WTC11 (cell line): Measurements from ENCODE around the gene OLFM2. TPM values are rescaled to one million over a fixed set of nuclear protein-coding genes. Genes with fewer than 3 reads are reported as not detected.
A peak's percentile ranks its signal among the peaks of the same experiment; 100 is the strongest.

Source experiments
- ATF2 ChIP-seq: sonication (generic); formaldehyde crosslinking; IDR thresholded peaks from 2 replicates; pipeline ENCODE4 v1.8.1; 2022; ENCODE audit warnings: low read depth, missing genetic modification reagents, borderline replicate concordance
- ATF3 ChIP-seq: sonication (generic); formaldehyde crosslinking; conservative IDR thresholded peaks from 2 replicates; pipeline ENCODE4 v1.8.1; 2022; ENCODE audit warnings: mild to moderate bottlenecking, missing genetic modification reagents
- CBFB ChIP-seq: sonication (generic); formaldehyde crosslinking; IDR thresholded peaks from 2 replicates; pipeline ENCODE4 v1.8.1; 2022; ENCODE audit warnings: mild to moderate bottlenecking, low read depth, missing genetic modification reagents
- CTCF ChIP-seq: fragments of 200-600 bp; IDR thresholded peaks from 2 replicates; pipeline ENCODE4 v1.8.0; 2022; ENCODE audit warnings: antibody characterized with exemption
- E2F1 ChIP-seq: sonication (generic); formaldehyde crosslinking; IDR thresholded peaks from 2 replicates; pipeline ENCODE4 v1.8.0; 2022; ENCODE audit warnings: mild to moderate bottlenecking, missing genetic modification reagents
- E2F4 ChIP-seq: sonication (generic); formaldehyde crosslinking; IDR thresholded peaks from 2 replicates; pipeline ENCODE4 v1.8.1; 2022; ENCODE audit warnings: low read depth, mild to moderate bottlenecking, moderate library complexity, missing genetic modification reagents, borderline replicate concordance
- E2F5 ChIP-seq: sonication (generic); formaldehyde crosslinking; IDR thresholded peaks from 2 replicates; pipeline ENCODE4 v1.8.1; 2022; ENCODE audit warnings: mild to moderate bottlenecking, moderate library complexity, missing genetic modification reagents
- ELF4 ChIP-seq: sonication (generic); formaldehyde crosslinking; IDR thresholded peaks from 2 replicates; pipeline ENCODE4 v1.8.1; 2022; ENCODE audit warnings: low read depth, mild to moderate bottlenecking, moderate library complexity, missing genetic modification reagents
- EMX1 ChIP-seq: fragments of 250-450 bp; sonication (Bioruptor Pico); IDR thresholded peaks from 2 replicates; pipeline ENCODE4 v1.8.0; 2021; ENCODE audit warnings: mild to moderate bottlenecking
- ERG ChIP-seq: fragments of 250-450 bp; sonication (Bioruptor Pico); IDR thresholded peaks from 2 replicates; pipeline ENCODE4 v1.8.0; 2021; ENCODE audit warnings: mild to moderate bottlenecking
- ESRRA ChIP-seq: sonication (generic); formaldehyde crosslinking; IDR thresholded peaks from 2 replicates; pipeline ENCODE4 v1.8.1; 2022; ENCODE audit warnings: mild to moderate bottlenecking, missing genetic modification reagents, borderline replicate concordance
- ETV6 ChIP-seq: sonication (generic); formaldehyde crosslinking; IDR thresholded peaks from 2 replicates; pipeline ENCODE4 v1.8.1; 2022; ENCODE audit warnings: mild to moderate bottlenecking, missing genetic modification reagents
- GABPB1 ChIP-seq: sonication (generic); formaldehyde crosslinking; IDR thresholded peaks from 2 replicates; pipeline ENCODE4 v1.8.1; 2023; ENCODE audit warnings: mild to moderate bottlenecking, missing genetic modification reagents
- GRHL2 ChIP-seq: fragments of 250-450 bp; sonication (Bioruptor Pico); IDR thresholded peaks from 2 replicates; pipeline ENCODE4 v1.8.0; 2022; ENCODE audit warnings: mild to moderate bottlenecking, moderate library complexity; ENCODE audit not compliant: insufficient replicate concordance, severe bottlenecking
- HMGXB4 ChIP-seq: sonication (generic); formaldehyde crosslinking; IDR thresholded peaks from 2 replicates; pipeline ENCODE4 v1.8.1; 2023; ENCODE audit warnings: mild to moderate bottlenecking, moderate library complexity, missing genetic modification reagents
- IRF1 ChIP-seq: sonication (generic); formaldehyde crosslinking; IDR thresholded peaks from 2 replicates; pipeline ENCODE4 v1.8.0; 2023; ENCODE audit warnings: missing genetic modification reagents
- IRF2 ChIP-seq: sonication (generic); formaldehyde crosslinking; IDR thresholded peaks from 2 replicates; pipeline ENCODE4 v1.8.0; 2022; ENCODE audit warnings: low read depth, missing genetic modification reagents, borderline replicate concordance
- JAZF1 ChIP-seq: fragments of 250-450 bp; sonication (Bioruptor Pico); IDR thresholded peaks from 2 replicates; pipeline ENCODE4 v1.9.0; 2021; ENCODE audit warnings: moderate library complexity, mild to moderate bottlenecking, inconsistent platforms
- NR2C2 ChIP-seq: sonication (generic); formaldehyde crosslinking; IDR thresholded peaks from 2 replicates; pipeline ENCODE4 v1.8.0; 2022; ENCODE audit warnings: mild to moderate bottlenecking, missing genetic modification reagents
- PREB ChIP-seq: sonication (generic); formaldehyde crosslinking; IDR thresholded peaks from 2 replicates; pipeline ENCODE4 v1.8.1; 2022; ENCODE audit warnings: mild to moderate bottlenecking, missing genetic modification reagents, moderate library complexity, borderline replicate concordance
- PRRX2 ChIP-seq: fragments of 250-450 bp; sonication (Bioruptor Pico); IDR thresholded peaks from 2 replicates; pipeline ENCODE4 v1.8.0; 2021; ENCODE audit warnings: mild to moderate bottlenecking
- ZNF121 ChIP-seq: sonication (generic); formaldehyde crosslinking; IDR thresholded peaks from 2 replicates; pipeline ENCODE4 v1.8.0; 2023; ENCODE audit warnings: missing genetic modification reagents
- ZNF138 ChIP-seq: sonication (generic); formaldehyde crosslinking; conservative IDR thresholded peaks from 2 replicates; pipeline ENCODE4 v1.8.1; 2022; ENCODE audit warnings: mild to moderate bottlenecking, moderate library complexity, missing genetic modification reagents
- ZNF232 ChIP-seq: sonication (generic); formaldehyde crosslinking; IDR thresholded peaks from 2 replicates; pipeline ENCODE4 v1.8.0; 2022; ENCODE audit warnings: mild to moderate bottlenecking, missing genetic modification reagents
- ZNF317 ChIP-seq: sonication (generic); formaldehyde crosslinking; IDR thresholded peaks from 2 replicates; pipeline ENCODE4 v1.8.1; 2023; ENCODE audit warnings: low read depth, mild to moderate bottlenecking, moderate library complexity, missing genetic modification reagents, borderline replicate concordance
- ZNF423 ChIP-seq: fragments of 250-450 bp; sonication (Bioruptor Pico); IDR thresholded peaks from 2 replicates; pipeline ENCODE4 v2.1.2; 2022; ENCODE audit warnings: mild to moderate bottlenecking, moderate library complexity
- total RNA-seq: library from RNA; stranded (reverse); gene quantifications from 3 replicates; pipeline ENCODE4 v1.2.3, GENCODE V29; 2021

OLFM2 gene
- total RNA-seq, 1 experiment from 2014 or later = 66.0 TPM

GRCh38 chr19:9818734-9819595 lies 117.3 kb downstream of the OLFM2 start, which contains the start of gene FBXL12 (continued):
- TF ChIP-seq PREB (CRISPR knock-in tag) (no peak), IRF2 (CRISPR knock-in tag) (no peak), ATF3 (CRISPR knock-in tag) (no peak), ZNF423 (no peak), GRHL2 (CRISPR knock-in tag) (no peak), CBFB (CRISPR knock-in tag) (no peak), E2F5 (peak; percentile 58; the same call in 1 of the 2 replicates), ZNF232 (CRISPR knock-in tag) (no peak), ERG (CRISPR knock-in tag) (no peak), E2F4 (CRISPR knock-in tag) (no peak), GABPB1 (peak; percentile 84; the same call in 1 of the 2 replicates), ZNF121 (no peak), IRF1 (CRISPR knock-in tag) (no peak), ATF2 (no peak), HMGXB4 (CRISPR knock-in tag) (peak; percentile 64; the same call in 1 of the 2 replicates), JAZF1 (CRISPR knock-in tag) (no peak), CTCF (no peak), ETV6 (CRISPR knock-in tag) (peak; percentile 93), NR2C2 (no peak), ZNF317 (CRISPR knock-in tag) (no peak), E2F1 (CRISPR knock-in tag) (no peak), EMX1 (no peak), ESRRA (CRISPR knock-in tag) (peak; percentile 84; the same call in 1 of the 2 replicates), ZNF138 (no peak), PRRX2 (CRISPR knock-in tag) (no peak), ELF4 (CRISPR knock-in tag) (no peak)
